Testis (tissue), 3 donors: ENCODE data around the gene KLK5. TPM values are rescaled to one million over a fixed set of nuclear protein-coding genes. Genes with fewer than 3 reads are reported as not detected.

Experiments used
- DNase-seq: peaks from one replicate; pipeline ENCODE4 v3.0.0-alpha.2; 2019
- H3K27ac ChIP-seq, 2 donors: fragments of 200-600 bp; sonication (generic); one replicate each; pipeline ENCODE4 v1.5.1; 2019
- H3K27me3 ChIP-seq: fragments of 200-600 bp; sonication (generic); one replicate; pipeline ENCODE4 v1.5.1; 2019
- H3K36me3 ChIP-seq: fragments of 200-600 bp; sonication (generic); one replicate; pipeline ENCODE4 v1.5.1; 2017; ENCODE audit warnings: low read depth; ENCODE audit errors: missing control alignments
- H3K4me1 ChIP-seq: fragments of 200-600 bp; sonication (generic); one replicate; pipeline ENCODE4 v1.5.1; 2019
- H3K4me3 ChIP-seq, 2 donors: fragments of 200-600 bp; sonication (generic); one replicate each; pipeline ENCODE4 v1.5.1; 2017 to 2019
- H3K9me3 ChIP-seq: fragments of 200-600 bp; sonication (generic); one replicate; pipeline ENCODE4 v1.5.1; 2017
- CTCF ChIP-seq, 3 experiments: fragments of 450-650 bp in 2 of 3; fragments of 200-600 bp in 1 of 3; sonication (generic) in 1 of 3; IDR thresholded peaks; one replicate each; pipeline ENCODE4 v1.5.1; 2016 to 2019; ENCODE audit warnings: antibody characterized with exemption in 3 of 3, mild to moderate bottlenecking in 2 of 3, moderate library complexity in 1 of 3
- POLR2A ChIP-seq: fragments of 450-650 bp; IDR thresholded peaks from one replicate; pipeline ENCODE4 v1.6.1; 2017; ENCODE audit warnings: antibody characterized with exemption, mild to moderate bottlenecking, moderate library complexity
- WGBS, 2 donors: methylation state at CpG; one replicate each; pipeline ENCODE4 v1.1.5; 2018; 5-methylcytosine and 5-hydroxymethylcytosine counted together
- intact Hi-C: fragments of 100-400 bp; cut with DNase I; formaldehyde crosslinking; loops from one replicate; pipeline ENCODE4 v1.15.1; 2023; ENCODE audit warnings: low total_unique reads
- polyA plus RNA-seq: library from polyadenylated mRNA; stranded (reverse); fragments of 350-450 nt; fragmentation: Illumina TruSeq; extraction: RNeasy Lipid Tissue Mini Kit (QIAGEN cat#74804); gene quantifications from one replicate; pipeline ENCODE4 v1.2.3, GENCODE V29; 2014; ENCODE audit warnings: low read depth, low replicate concordance; ENCODE audit not compliant: insufficient read depth
- total RNA-seq, 2 donors: library from RNA; depleted of rRNA; stranded (reverse); fragments of >200 nt; gene quantifications; one replicate each; pipeline ENCODE4 v1.2.3, GENCODE V29; 2016

KLK5 gene
- total and polyA plus RNA-seq, 3 donors from 2014 or later, result 5.6 to 25.4 (median 13.9) TPM

GRCh38 chr19:50959731-50960500, 7.1 kb upstream of the KLK5 start:
- WGBS, 2 donors, result 49 to 56% methylated on average over 8 to 9 of the region's 9 CpGs
- no peak for DNase-seq
- Histone ChIP-seq H3K36me3 (no peaks in the 10 kb centered on the region), H3K9me3 (no peaks in the 10 kb centered on the region), H3K27ac (no peak overlapping the region), H3K4me3 (no peak overlapping the region), H3K4me1 (no peaks in the 10 kb centered on the region), H3K27me3 (no peaks in the 10 kb centered on the region)
- intact Hi-C loops, result no loop called here
- TF ChIP-seq CTCF (IDR thresholded peaks at IDR 0.05) (no peak), POLR2A (no peak)

GRCh38 chr19:50957587-50957986, 4.7 kb upstream of the KLK5 start:
- WGBS, 2 donors, result 83 to 86% methylated on average over 8 of the region's 8 CpGs
- TF ChIP-seq CTCF (IDR thresholded peaks at IDR 0.05) (no peak), POLR2A (no peak)

GRCh38 chr19:50949861-50950260, 3.0 kb downstream of the KLK5 start:
- TF ChIP-seq POLR2A, result no peak
- TF ChIP-seq CTCF (IDR thresholded peaks at IDR 0.05), result no peak
- H3K36me3 ChIP-seq, result no peaks in the 10 kb centered on the region
- H3K4me1 ChIP-seq, result no peaks in the 10 kb centered on the region
- intact Hi-C loops, result no loop called here
- H3K27ac ChIP-seq, result no peak overlapping the region
- H3K27me3 ChIP-seq, result no peaks in the 10 kb centered on the region
- H3K9me3 ChIP-seq, result no peaks in the 10 kb centered on the region
- no peak for DNase-seq
- H3K4me3 ChIP-seq, result no peak overlapping the region
- WGBS, 2 donors, result 50 to 70% methylated on average over 19 of the region's 19 CpGs

More at GRCh38 chr19:50957587-50957986, 4.7 kb upstream of the KLK5 start:
- Histone ChIP-seq H3K36me3 (no peaks in the 10 kb centered on the region), H3K4me1 (no peaks in the 10 kb centered on the region), H3K27ac (no peak overlapping the region), H3K9me3 (no peaks in the 10 kb centered on the region), H3K27me3 (no peaks in the 10 kb centered on the region), H3K4me3 (no peak overlapping the region)
- no peak for DNase-seq
- intact Hi-C loops, result no loop called here

- no peak overlapping the region for H3K27ac ChIP-seq
- 83 to 89% methylated on average over 4 of the region's 4 CpGs for WGBS, 2 donors
- intact Hi-C loops, result no loop called here
- no peaks in the 10 kb centered on the region for H3K9me3 ChIP-seq
- no peak for DNase-seq
- no peaks in the 10 kb centered on the region for H3K36me3 ChIP-seq
- H3K27me3 ChIP-seq, result no peaks in the 10 kb centered on the region
- no peak overlapping the region for H3K4me3 ChIP-seq
- TF ChIP-seq CTCF (IDR thresholded peaks at IDR 0.05), result no peak
- TF ChIP-seq POLR2A, result no peak
- H3K4me1 ChIP-seq, result no peaks in the 10 kb centered on the region
Measured at GRCh38 chr19:50947123-50947522, 5.7 kb downstream of the KLK5 start.

GRCh38 chr19:50944795-50945194, 8.0 kb downstream of the KLK5 start:
- Histone ChIP-seq H3K4me3 (no peak overlapping the region), H3K36me3 (no peaks in the 10 kb centered on the region), H3K4me1 (no peaks in the 10 kb centered on the region), H3K27me3 (no peaks in the 10 kb centered on the region), H3K9me3 (no peaks in the 10 kb centered on the region), H3K27ac (no peak overlapping the region)
- TF ChIP-seq POLR2A (no peak), CTCF (IDR thresholded peaks at IDR 0.05) (no peak)
- DNase-seq, result no peak
- 74 to 79% methylated on average over 4 of the region's 4 CpGs for WGBS, 2 donors
- intact Hi-C loops, result no loop called here
